Measurements from ENCODE around the gene MLXIP. TPM values are rescaled to one million over a fixed set of nuclear protein-coding genes. Genes with fewer than 3 reads are reported as not detected.

Gene MLXIP
- total RNA-seq, 2 experiments from 2014 or later: 17.7 to 26.4 TPM

DNA sequence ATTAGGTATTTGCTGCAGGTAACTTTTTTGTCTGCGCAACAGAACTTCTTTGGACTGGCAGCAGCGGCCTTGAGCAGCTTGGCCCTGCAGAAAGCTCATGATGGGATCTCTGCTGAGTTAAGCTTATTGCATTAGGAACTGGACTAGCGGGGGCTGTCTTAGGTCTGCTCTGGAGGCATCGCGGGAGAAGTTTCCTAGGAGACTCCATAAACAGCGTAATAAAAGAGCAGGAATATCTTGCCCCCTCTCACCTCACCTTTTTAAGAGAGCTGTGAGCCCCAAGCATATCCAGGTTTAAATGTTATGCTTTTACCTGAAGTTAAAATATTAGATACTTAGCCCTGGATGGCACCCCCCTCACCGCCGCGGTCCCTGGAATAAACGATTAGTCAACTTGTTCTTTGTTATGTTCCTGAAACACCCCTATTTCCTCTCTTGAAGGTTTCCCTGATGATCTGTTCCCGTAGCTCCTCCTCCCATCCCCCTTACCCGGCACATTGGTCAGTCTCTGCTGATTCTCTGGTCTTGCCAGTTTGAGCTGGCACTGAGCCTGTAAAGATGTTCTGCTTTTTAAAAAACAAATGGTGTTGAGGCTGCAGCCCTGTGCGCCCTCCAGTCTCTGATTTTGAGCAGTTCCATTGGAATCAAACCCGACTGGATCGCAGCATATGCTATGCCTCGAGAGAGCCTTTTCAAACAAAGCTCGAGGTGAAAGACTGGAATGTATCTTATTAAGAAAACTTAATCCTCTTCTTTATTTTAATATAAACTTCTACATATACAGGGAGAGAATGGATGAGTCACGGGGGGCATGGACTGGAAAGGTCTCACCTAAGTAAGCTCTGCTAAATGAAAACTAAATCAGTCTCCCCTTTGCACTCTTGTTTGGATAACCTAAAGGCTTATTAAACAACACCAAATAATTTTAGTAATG, 1.9 kb downstream of the MLXIP start:
- ChIA-PET POLR2A (interaction anchor here (0.6 to 0.9 kb wide), 5 partner anchors 17 to 454 kb away, joined by 3 to 6 read pairs (median 5); partner anchors contain the start of gene ORAI1), CTCF (interaction anchor here (0.6 to 1.8 kb wide), 18 partner anchors 8 to 1173 kb away, joined by 3 to 13 read pairs (median 3); no protein-coding TSS in a partner anchor)
- ATAC-seq (no peak), DNase-seq (peak; percentile 39)
- intact Hi-C loops (cut with DNase I, micrococcal nuclease): loop anchor here (1.0 to 10.0 kb wide), 7 partner anchors 14 to 814 kb away; partner anchors contain the start of genes KDM2B (in 1 of the 2), VPS37B (in 1 of the 2) and ZCCHC8 (in 1 of the 2)
- Mint-ChIP-seq H3K27me3 (no peaks in the 10 kb centered on the region), H3K4me1 (peaks cover 65% of the 10 kb centered on the region), H3K4me3 (peak overlapping the region; percentile 76), H3K27ac (peak overlapping the region; percentile 82), H3K36me3 (ENCODE audit: low read depth) (peaks cover 13% of the 10 kb centered on the region), H3K9me3 (ENCODE audit: low read depth) (no peaks in the 10 kb centered on the region)

DNA sequence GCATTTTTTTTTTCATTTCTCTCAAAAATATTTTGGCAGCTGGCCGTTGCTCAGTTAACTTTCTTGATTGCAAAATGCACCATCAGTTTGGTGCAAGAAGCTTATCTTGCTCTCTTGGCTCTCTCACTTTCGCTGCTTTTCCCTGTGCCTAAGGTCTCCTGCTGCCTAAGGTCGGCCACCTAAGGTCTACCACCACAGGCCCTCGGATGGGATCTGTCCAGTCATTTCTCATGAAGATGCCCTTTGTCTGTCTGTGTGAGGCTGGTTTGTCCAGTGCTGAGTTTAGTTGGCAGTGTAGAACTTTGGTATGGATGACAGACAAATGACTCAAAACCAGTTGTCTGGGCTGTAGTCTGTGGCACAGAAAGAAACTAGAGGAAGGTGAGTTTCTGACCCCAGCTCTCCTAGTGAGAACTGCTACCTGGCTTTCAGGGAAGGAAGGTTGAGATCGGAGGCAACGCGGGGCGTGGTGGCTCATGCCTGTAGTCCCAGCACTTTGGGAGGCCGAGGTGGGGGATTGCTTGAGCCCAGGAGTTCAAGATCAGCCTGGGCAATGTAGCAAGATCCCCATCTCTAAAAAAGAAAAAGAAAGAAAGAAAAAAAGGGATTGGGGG, 2.6 kb downstream of the MLXIP start:
- intact Hi-C loops (cut with DNase I, micrococcal nuclease): loop anchor here (1.0 to 10.0 kb wide), 7 partner anchors 14 to 814 kb away; partner anchors contain the start of genes KDM2B (in 1 of the 2), VPS37B (in 1 of the 2) and ZCCHC8 (in 1 of the 2)
- peak overlapping the region; percentile 82 for H3K27ac Mint-ChIP-seq
- ATAC-seq (peak; percentile 43), DNase-seq (peak; percentile 45)
- H3K9me3 Mint-ChIP-seq (ENCODE audit: low read depth): no peaks in the 10 kb centered on the region
- ChIA-PET CTCF (interaction anchor here (0.6 to 1.8 kb wide), 21 partner anchors 8 to 1172 kb away, joined by 3 to 13 read pairs (median 3); no protein-coding TSS in a partner anchor), POLR2A (interaction anchor here (0.6 to 1.9 kb wide), 6 partner anchors 16 to 455 kb away, joined by 3 to 6 read pairs (median 5); partner anchors contain the start of gene ORAI1)
- peaks cover 13% of the 10 kb centered on the region for H3K36me3 Mint-ChIP-seq (ENCODE audit: low read depth)
- peak overlapping the region; percentile 76 for H3K4me3 Mint-ChIP-seq
- peaks cover 73% of the 10 kb centered on the region for H3K4me1 Mint-ChIP-seq
- H3K27me3 Mint-ChIP-seq: no peaks in the 10 kb centered on the region

DNA sequence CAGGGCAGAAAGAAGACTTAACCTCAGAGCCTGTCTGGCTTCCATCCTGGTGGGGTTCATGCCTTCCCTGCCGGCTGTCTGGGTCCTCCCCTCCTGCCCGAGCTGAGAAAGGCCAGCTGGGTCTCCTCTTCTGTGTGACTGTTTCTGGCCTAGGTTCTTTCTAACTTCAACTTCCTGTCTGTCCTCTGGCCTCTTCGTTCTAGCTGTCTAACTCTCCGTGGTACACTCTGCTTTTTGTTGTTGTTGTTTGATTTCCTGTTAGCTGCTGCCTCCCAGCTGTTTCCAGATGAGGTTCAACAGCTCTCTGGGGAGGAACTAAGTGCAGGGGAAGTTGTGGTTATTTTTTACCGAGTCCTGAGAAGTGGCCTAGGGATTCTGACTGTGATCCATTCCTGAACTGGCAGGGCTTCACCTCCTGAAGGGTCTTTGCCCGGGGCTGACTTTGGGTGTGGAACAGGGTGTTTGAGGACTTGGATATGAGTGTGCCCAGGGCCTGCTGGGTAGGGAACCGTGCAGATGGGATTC, 3.2 kb downstream of the MLXIP start:
- Mint-ChIP-seq H3K9me3 (ENCODE audit: low read depth) (no peaks in the 10 kb centered on the region), H3K36me3 (ENCODE audit: low read depth) (peaks cover 13% of the 10 kb centered on the region), H3K4me1 (peaks cover 74% of the 10 kb centered on the region), H3K4me3 (peak overlapping the region; percentile 76), H3K27ac (peak overlapping the region; percentile 82), H3K27me3 (no peaks in the 10 kb centered on the region)
- POLR2A ChIA-PET: interaction anchor here (0.9 to 1.9 kb wide), 4 partner anchors 16 to 29 kb away, joined by 3 to 6 read pairs (median 4); no protein-coding TSS in a partner anchor
- CTCF ChIA-PET: interaction anchor here (0.6 to 1.5 kb wide), 9 partner anchors 10 to 575 kb away, joined by 3 to 5 read pairs (median 3); no protein-coding TSS in a partner anchor
- intact Hi-C loops (cut with DNase I, micrococcal nuclease): loop anchor here (1.0 to 10.0 kb wide), 7 partner anchors 13 to 813 kb away; partner anchors contain the start of genes KDM2B (in 1 of the 2), VPS37B (in 1 of the 2) and ZCCHC8 (in 1 of the 2)
- ATAC-seq (peak; percentile 17), DNase-seq (no peak)

DNA sequence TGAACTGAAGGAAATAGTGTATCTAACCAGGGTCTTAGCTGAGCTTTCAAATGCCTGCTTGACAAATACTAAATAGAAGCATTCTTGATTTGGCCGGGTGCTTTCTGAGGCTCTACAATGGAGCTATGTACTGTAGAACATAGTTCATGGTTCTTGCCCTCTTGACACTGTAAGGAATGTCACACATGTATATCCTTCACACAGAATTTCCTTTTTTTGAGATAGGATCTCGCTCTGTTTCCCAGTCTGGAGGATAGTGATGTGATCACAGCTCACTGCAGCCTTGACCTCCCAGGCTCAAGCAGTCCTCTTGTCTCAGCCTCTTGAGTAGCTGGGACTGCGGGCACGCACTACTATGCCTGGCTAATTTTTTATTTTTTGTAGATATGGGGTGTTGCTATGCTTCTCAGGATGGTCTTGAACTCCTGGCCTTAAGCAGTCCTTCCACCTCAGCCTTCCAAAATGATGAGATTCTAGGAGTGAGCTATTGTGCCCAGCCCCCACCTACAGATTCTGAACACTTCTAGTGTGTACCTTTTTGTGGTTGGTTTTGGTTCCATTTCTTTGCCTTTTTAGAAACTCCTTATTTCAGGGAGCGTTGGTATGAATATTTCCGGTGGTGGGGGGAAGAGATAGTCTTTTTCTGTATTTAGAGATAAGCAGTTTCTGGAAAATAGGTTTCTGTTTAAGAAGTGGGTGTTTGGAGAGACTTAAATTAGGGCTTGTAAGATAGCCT, 4.2 kb downstream of the MLXIP start:
- intact Hi-C loops (cut with DNase I, micrococcal nuclease): loop anchor here (1.0 to 10.0 kb wide), 4 partner anchors 26 to 812 kb away; partner anchors contain the start of genes KDM2B (in 1 of the 2), VPS37B (in 1 of the 2) and ZCCHC8 (in 1 of the 2)
- peaks cover 13% of the 10 kb centered on the region for H3K36me3 Mint-ChIP-seq (ENCODE audit: low read depth)
- H3K4me1 Mint-ChIP-seq: peaks cover 76% of the 10 kb centered on the region

DNA sequence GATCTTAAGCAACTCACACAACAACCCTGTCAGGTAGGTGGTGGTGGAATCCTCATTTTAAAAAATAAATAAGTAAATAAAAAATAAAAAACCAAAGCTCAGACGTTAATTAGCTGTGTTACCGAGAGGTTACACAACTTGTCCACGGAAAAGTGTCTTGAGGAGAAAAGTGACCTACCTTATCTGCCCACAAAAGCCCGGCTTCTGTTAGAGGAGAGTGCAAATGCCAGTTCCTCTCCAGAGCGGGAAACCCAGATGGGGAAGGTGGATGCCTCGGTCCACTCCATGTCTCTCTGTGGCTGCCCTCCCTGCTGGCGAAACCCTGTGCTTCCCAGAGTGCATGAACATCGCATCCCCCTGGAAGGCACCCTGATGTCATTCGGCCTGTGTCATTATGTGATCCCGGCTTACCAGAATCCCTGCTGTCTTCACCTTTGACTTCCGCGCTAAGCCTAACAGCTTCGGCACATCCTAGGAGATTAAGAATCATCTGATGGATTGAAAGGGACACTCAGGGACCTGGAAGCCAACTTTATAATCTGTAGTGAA, 6.4 kb downstream of the MLXIP start:
- ChIA-PET POLR2A (no interaction called here), CTCF (interaction anchor here (0.6 to 1.2 kb wide), 2 partner anchors 12 to 118 kb away, joined by 3 read pairs; no protein-coding TSS in a partner anchor)
- Mint-ChIP-seq H3K27me3 (no peaks in the 10 kb centered on the region), H3K4me3 (no peak overlapping the region), H3K36me3 (ENCODE audit: low read depth) (peaks cover 18% of the 10 kb centered on the region), H3K27ac (no peak overlapping the region), H3K4me1 (peaks cover 89% of the 10 kb centered on the region), H3K9me3 (ENCODE audit: low read depth) (no peaks in the 10 kb centered on the region)
- DNase-seq: no peak
- ATAC-seq: no peak
- intact Hi-C loops (cut with DNase I, micrococcal nuclease): loop anchor here in 1 of 2 experiments (5.0 to 10.0 kb wide), 3 partner anchors 417 to 810 kb away; partner anchors contain the start of genes KDM2B, VPS37B and ZCCHC8

More for the DNA sequence above, 4.2 kb downstream of the MLXIP start:
- Mint-ChIP-seq H3K9me3 (ENCODE audit: low read depth) (no peaks in the 10 kb centered on the region), H3K27ac (peak overlapping the region; percentile 26), H3K4me3 (peak overlapping the region; percentile 42), H3K27me3 (no peaks in the 10 kb centered on the region)
- ATAC-seq (peak; percentile 7), DNase-seq (peak; percentile 44)
- CTCF ChIA-PET: interaction anchor here (0.7 to 1.2 kb wide), 7 partner anchors 9 to 55 kb away, joined by 3 to 5 read pairs (median 3); no protein-coding TSS in a partner anchor
- POLR2A ChIA-PET: interaction anchor here (0.7 to 1.9 kb wide), 7 partner anchors 15 to 418 kb away, joined by 3 to 8 read pairs (median 4); partner anchors contain the start of gene ZCCHC8

DNA sequence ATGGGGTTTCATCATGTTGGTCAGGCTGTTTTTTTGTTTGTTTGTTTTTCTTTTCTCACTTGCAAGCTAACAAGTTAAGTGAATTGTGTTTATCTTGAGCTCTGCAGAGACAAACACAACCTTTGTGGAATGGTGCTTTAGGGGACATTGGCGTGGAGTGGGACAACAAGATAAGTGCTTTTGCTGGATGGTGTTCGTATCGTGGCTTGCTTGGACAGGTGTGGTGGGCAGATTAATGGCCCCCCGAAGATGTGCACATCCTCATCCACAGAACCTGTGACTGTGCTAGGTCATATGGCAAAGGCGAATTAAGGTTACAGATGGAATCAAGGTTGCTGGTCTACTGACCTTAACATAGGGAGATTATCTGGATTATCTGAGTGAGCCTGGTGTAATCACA, 7.0 kb downstream of the MLXIP start:
- POLR2A ChIA-PET: no interaction called here
- Mint-ChIP-seq H3K27ac (peak overlapping the region; percentile 68), H3K36me3 (ENCODE audit: low read depth) (peaks cover 18% of the 10 kb centered on the region), H3K4me1 (peaks cover 88% of the 10 kb centered on the region), H3K4me3 (no peak overlapping the region), H3K9me3 (ENCODE audit: low read depth) (no peaks in the 10 kb centered on the region), H3K27me3 (no peaks in the 10 kb centered on the region)
- no peak for DNase-seq
- ATAC-seq: no peak
- intact Hi-C loops (cut with DNase I, micrococcal nuclease): loop anchor here in 1 of 2 experiments (10.0 kb wide), 2 partner anchors 501 to 809 kb away; partner anchors contain the start of genes KDM2B and VPS37B
- CTCF ChIA-PET: interaction anchor here (0.6 to 1.2 kb wide), 4 partner anchors 11 to 56 kb away, joined by 3 to 6 read pairs (median 4); no protein-coding TSS in a partner anchor

DNA sequence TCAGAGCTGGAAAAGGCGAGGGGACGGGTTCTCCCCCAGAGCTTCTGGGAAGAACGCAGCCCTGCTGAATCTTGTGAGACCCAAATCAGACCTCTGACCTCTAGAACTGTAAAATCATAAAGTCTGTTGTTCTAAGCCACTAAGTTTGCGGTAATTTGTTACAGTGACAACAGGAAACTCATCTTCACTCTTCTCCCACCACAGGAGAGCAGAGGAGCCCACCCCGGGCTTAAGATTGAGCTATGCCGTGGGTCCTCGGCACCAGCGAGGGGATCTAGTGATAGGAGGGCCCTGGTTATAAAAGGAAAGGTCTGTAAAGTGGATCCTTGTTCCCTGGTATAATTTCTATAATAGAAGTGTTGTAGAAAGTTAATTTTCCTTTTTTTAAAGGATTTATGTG, 7.6 kb downstream of the MLXIP start:
- ATAC-seq: no peak
- Mint-ChIP-seq H3K4me1 (peaks cover 89% of the 10 kb centered on the region), H3K9me3 (ENCODE audit: low read depth) (no peaks in the 10 kb centered on the region), H3K27me3 (no peaks in the 10 kb centered on the region), H3K27ac (no peak overlapping the region), H3K36me3 (ENCODE audit: low read depth) (peaks cover 22% of the 10 kb centered on the region), H3K4me3 (no peak overlapping the region)
- ChIA-PET CTCF (interaction anchor here (0.6 to 1.2 kb wide), 5 partner anchors 10 to 57 kb away, joined by 3 to 6 read pairs (median 3); no protein-coding TSS in a partner anchor), POLR2A (interaction anchor here (0.5 to 0.6 kb wide), 2 partner anchors 8 to 17 kb away, joined by 3 read pairs; no protein-coding TSS in a partner anchor)
- DNase-seq: no peak
- intact Hi-C loops (cut with DNase I, micrococcal nuclease): loop anchor here in 1 of 2 experiments (10.0 kb wide), 2 partner anchors 501 to 809 kb away; partner anchors contain the start of genes KDM2B and VPS37B

DNA sequence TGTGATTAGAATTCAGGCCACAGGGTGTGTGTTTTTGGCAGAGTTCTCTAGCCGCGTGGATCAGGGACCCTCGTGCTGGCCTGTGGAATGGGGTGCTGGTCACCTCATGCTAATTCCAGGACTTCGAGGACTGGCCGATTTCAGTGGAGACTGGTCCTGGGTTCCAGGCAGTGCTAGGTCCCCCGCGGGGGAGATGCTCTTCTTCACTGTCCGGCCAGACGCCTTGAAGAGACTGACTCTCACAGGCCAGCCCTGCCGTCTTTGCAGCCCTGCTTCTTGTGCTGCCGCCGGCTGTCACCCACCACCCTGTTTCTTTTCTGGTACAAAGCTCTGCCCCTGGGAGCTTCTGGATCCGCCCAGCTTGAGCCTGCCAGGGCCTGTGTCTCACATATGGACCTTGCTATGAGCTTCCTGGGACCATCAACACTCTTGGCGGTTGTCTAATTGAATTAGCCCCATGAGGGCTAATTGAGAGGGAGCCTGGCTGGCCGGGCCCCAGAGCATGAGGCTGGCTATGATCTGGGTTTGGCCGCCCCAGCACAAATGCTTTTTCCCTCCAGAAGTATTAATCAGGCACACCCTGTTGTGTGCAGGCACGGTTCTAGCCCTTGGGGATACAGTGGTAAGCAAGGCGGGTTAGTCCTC, 8.2 kb downstream of the MLXIP start:
- ChIA-PET POLR2A (interaction anchor here (0.5 to 0.6 kb wide), 2 partner anchors 9 to 16 kb away, joined by 3 read pairs; no protein-coding TSS in a partner anchor), CTCF (interaction anchor here (0.8 to 1.3 kb wide), 5 partner anchors 17 to 38 kb away, joined by 3 to 6 read pairs (median 3); no protein-coding TSS in a partner anchor)
- H3K9me3 Mint-ChIP-seq (ENCODE audit: low read depth): no peaks in the 10 kb centered on the region
- DNase-seq (no peak), ATAC-seq (no peak)
- intact Hi-C loops (cut with DNase I, micrococcal nuclease): loop anchor here in 1 of 2 experiments (10.0 kb wide), 2 partner anchors 502 to 808 kb away; partner anchors contain the start of genes KDM2B and VPS37B
- no peak overlapping the region for H3K4me3 Mint-ChIP-seq
- peaks cover 22% of the 10 kb centered on the region for H3K36me3 Mint-ChIP-seq (ENCODE audit: low read depth)
- no peaks in the 10 kb centered on the region for H3K27me3 Mint-ChIP-seq
- peaks cover 88% of the 10 kb centered on the region for H3K4me1 Mint-ChIP-seq
- peak overlapping the region; percentile 35 for H3K27ac Mint-ChIP-seq

Measured in activated CD4-positive, alpha-beta T cell treated with anti-CD3 and anti-CD28 coated beads for 36 hours (primary cell).